K562 (cell line): Measurements from ENCODE around the gene CCNQ. TPM values are rescaled to one million over a fixed set of nuclear protein-coding genes. Genes with fewer than 3 reads are reported as not detected.

ENCODE experiments used
- ATAC-seq: fragments of 200-7000 bp; cut with Tn5 transposase; 3 replicates; pipeline ENCODE4 v1.9.1; 2020; ENCODE audit warnings: moderate library complexity
- BruUV-seq: library from RNA; stranded (reverse); fragments of 400-500 nt; replicated peaks from 2 replicates; lab custom pipeline; 2021; lab: Mats Ljungman, UMichigan
- CTCF ChIA-PET: fragments of 300-600 bp; formaldehyde crosslinking; extraction: SDS; loops from one replicate; lab custom pipeline; 2021; ENCODE audit warnings: low intra/inter-chr PET ratio; lab: Yijun Ruan, JAX
- POLR2A ChIA-PET: fragments of 300-600, 350-650 bp; sonication (Branson Sonifier 250); formaldehyde crosslinking; extraction: SDS; loops from one replicate; lab custom pipeline; 2021; ENCODE audit warnings: antibody characterized with exemption, inconsistent platforms; lab: Yijun Ruan, JAX
- DNase-seq, 4 experiments: peaks; one replicate each; pipeline versions ENCODE4 v3.0.0 to v3.0.0-alpha.2; 2011 to 2018; ENCODE audit warnings: low spot score in 3 of 4, mixed read lengths in 3 of 4; ENCODE audit errors: extremely low read depth in 1 of 4
- FAIRE-seq: peaks from 2 replicates; lab custom pipeline; 2011; peaks lifted over from hg19 to GRCh38; lab: Jason Lieb, UNC
- H2AFZ ChIP-seq: 2 replicates; pipeline ENCODE4 v1.6.0; 2011; ENCODE audit warnings: low read depth, low read length, control low read depth, inconsistent platforms
- H3K27ac ChIP-seq: fragments of 200-600 bp; 3 replicates; pipeline ENCODE4 v1.8.0; 2011; ENCODE audit warnings: low read depth, mild to moderate bottlenecking, control low read depth, inconsistent platforms, low read length, moderate library complexity, mixed read lengths; ENCODE audit errors: extremely low read depth
- H3K27me3 ChIP-seq, 2 experiments: fragments of 300-600 bp in 1 of 2; 2 replicates in 1 of 2; 3 replicates in 1 of 2; pipeline versions ENCODE4 v1.6.0 to v1.8.0; 2011; ENCODE audit warnings: inconsistent platforms in 2 of 2, low read length in 2 of 2, mild to moderate bottlenecking in 1 of 2, mixed read lengths in 1 of 2, moderate library complexity in 1 of 2; ENCODE audit not compliant: control insufficient read depth in 2 of 2, insufficient read depth in 2 of 2
- H3K36me3 ChIP-seq: fragments of 300-600 bp; 3 replicates; pipeline ENCODE4 v1.8.0; 2011; ENCODE audit warnings: mild to moderate bottlenecking, low read length, inconsistent platforms; ENCODE audit not compliant: control insufficient read depth, insufficient read depth
- H3K4me1 ChIP-seq, 2 experiments: fragments of 200-600 bp in 1 of 2; replicated peaks in 1 of 2; 2 replicates in 1 of 2; 3 replicates in 1 of 2; pipeline versions ENCODE4 v1.5.1 to v1.8.0; 2011; ENCODE audit warnings: inconsistent platforms in 2 of 2, low read length in 2 of 2, mild to moderate bottlenecking in 1 of 2, mixed read lengths in 1 of 2, moderate library complexity in 1 of 2; ENCODE audit not compliant: control insufficient read depth in 2 of 2, insufficient read depth in 2 of 2
- H3K4me2 ChIP-seq: 2 replicates; pipeline ENCODE4 v1.6.1; 2011; ENCODE audit warnings: low read length, control low read depth, inconsistent platforms, mixed read lengths; ENCODE audit not compliant: insufficient read depth
- H3K4me3 ChIP-seq: fragments of 200-600 bp; sonication (generic), shearing (Covaris generic); 2 replicates; pipeline ENCODE4 v1.5.1; 2016; ENCODE audit warnings: control low read depth, inconsistent platforms
- H3K79me2 ChIP-seq: fragments of 200-600 bp; 3 replicates; pipeline ENCODE4 v1.8.0; 2011; ENCODE audit warnings: low read length, inconsistent platforms; ENCODE audit not compliant: control insufficient read depth, insufficient read depth
- H3K9ac ChIP-seq, 2 experiments: 2 replicates each; pipeline versions ENCODE4 v1.6.0 to v1.6.1; 2011; ENCODE audit warnings: low read depth in 2 of 2, low read length in 2 of 2, control low read depth in 1 of 2, inconsistent platforms in 1 of 2, mild to moderate bottlenecking in 1 of 2, mixed read lengths in 1 of 2; ENCODE audit not compliant: insufficient read depth in 1 of 2
- H3K9me1 ChIP-seq: one replicate; pipeline ENCODE4 v1.6.0; 2011; ENCODE audit warnings: inconsistent platforms, mild to moderate bottlenecking, low read length, moderate library complexity; ENCODE audit not compliant: control insufficient read depth, insufficient read depth
- H3K9me3 ChIP-seq: replicated peaks from 2 replicates; pipeline ENCODE4 v1.5.1; 2011; ENCODE audit warnings: low read depth, low read length, inconsistent platforms; ENCODE audit not compliant: control insufficient read depth, insufficient read depth
- H4K20me1 ChIP-seq: replicated peaks from 2 replicates; pipeline ENCODE4 v1.6.1; 2011; ENCODE audit warnings: low read length, inconsistent platforms, mixed read lengths; ENCODE audit not compliant: control insufficient read depth, insufficient read depth
- CCAR2 ChIP-seq: fragments of 200-400 bp; formaldehyde crosslinking; IDR thresholded peaks from 2 replicates; pipeline ENCODE4 v1.6.1; 2017; ENCODE audit warnings: mild to moderate bottlenecking, low read depth, low read length
- FOXA3 ChIP-seq, 2 experiments: fragments of 450-650 bp in 1 of 2; sonication (generic) in 1 of 2; formaldehyde crosslinking; IDR thresholded peaks in 1 of 2; conservative IDR thresholded peaks in 1 of 2; 2 replicates each; pipeline versions ENCODE4 v1.4.0 to v1.8.0; 2020 to 2022; ENCODE audit warnings: mild to moderate bottlenecking in 2 of 2, missing genetic modification reagents in 1 of 2
- NUFIP1 ChIP-seq: fragments of 450-650 bp; IDR thresholded peaks from 2 replicates; pipeline ENCODE4 v1.6.1; 2018; ENCODE audit not compliant: partially characterized antibody
- RREB1 ChIP-seq: fragments of 250-450 bp; sonication (Bioruptor Pico); IDR thresholded peaks from 2 replicates; pipeline ENCODE4 v1.4.0; 2020
- ZNF23 ChIP-seq: fragments of 250-450 bp; sonication (Bioruptor Pico); IDR thresholded peaks from 2 replicates; pipeline ENCODE4 v1.4.0; 2020; ENCODE audit warnings: mild to moderate bottlenecking
- WGBS: fragments of 100-300 bp; shearing (Covaris generic); methylation state at CpG from one replicate; pipeline ENCODE4 v1.1.6; 2016; ENCODE audit warnings: low coverage, mixed read lengths; ENCODE audit not compliant: insufficient coverage; ENCODE audit errors: missing lambda C conversion rate; 5-methylcytosine and 5-hydroxymethylcytosine counted together
- in situ Hi-C: fragments of 300-500 bp; cut with MboI; formaldehyde crosslinking; loops from 4 replicates; pipeline ENCODE4 v1.15.0; 2018; ENCODE audit warnings: inconsistent platforms, mixed read lengths
- intact Hi-C: fragments of 100-400 bp; cut with micrococcal nuclease; formaldehyde crosslinking; loops from 2 replicates; pipeline ENCODE4 v1.14.2; 2022
- polyA plus RNA-seq, 8 experiments: library from polyadenylated mRNA; depleted of rRNA in 4 of 8; stranded (reverse) in 5 of 8; unstranded in 3 of 8; fragments of >200 nt; fragmentation: Nextera tagmentation in 2 of 8; fragmentation: Illumina TruSeq in 1 of 8; extraction: Ambion mirVana in 2 of 8; extraction: Trizol in 1 of 8; gene quantifications; 2 replicates each; pipeline versions ENCODE4 v1.2.1 to v1.2.3, GENCODE V29; 2011 to 2014; ENCODE audit warnings: inconsistent platforms in 1 of 8, missing spikeins in 1 of 8
- total RNA-seq, 7 experiments: library from RNA; depleted of rRNA in 6 of 7; stranded (reverse); fragments of >200 nt in 6 of 7; fragmentation: Illumina TruSeq in 2 of 7; extraction: Trizol in 2 of 7; gene quantifications; 2 replicates each; pipeline versions ENCODE4 v1.2.1 to v1.2.3, GENCODE V29; 2011 to 2021; ENCODE audit warnings: low replicate concordance in 1 of 7
- TF ChIP-seq, protein P1 (sequence below): fragments of 450-650 bp; IDR thresholded peaks from 2 replicates; pipeline ENCODE4 v1.6.1; 2016; ENCODE audit warnings: antibody characterized with exemption

The CCNQ gene
- total and polyA plus RNA-seq, 9 of the 15 experiments (the other 6 are each of a cell fraction or from before 2014, with no cell fraction given), result 0.92 to 53.8 (median 25.3) TPM

DNA sequence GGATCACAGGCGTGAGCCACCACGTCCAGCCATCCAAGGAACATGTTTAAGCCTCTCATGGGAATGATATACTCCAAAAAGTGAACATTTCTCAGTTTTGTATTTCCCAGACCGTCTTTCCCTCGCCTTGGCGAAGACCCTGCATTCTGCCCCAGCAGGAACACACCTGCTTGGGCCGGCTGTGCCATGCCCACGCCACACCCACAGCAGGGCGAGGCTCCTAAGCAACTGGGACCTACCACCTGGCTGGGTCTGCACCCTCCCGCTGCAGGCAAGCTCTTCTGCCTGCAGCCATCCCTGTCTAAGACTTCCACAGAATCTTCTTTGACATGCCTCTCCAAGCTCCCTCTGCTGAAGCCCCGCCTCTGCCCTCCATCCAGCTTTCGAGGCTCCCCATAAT is 3.6 kb downstream of the CCNQ start (continued):
- no peak for TF ChIP-seq RREB1 (CRISPR knock-in tag)
- no peak for TF ChIP-seq NUFIP1
- TF ChIP-seq ZNF23 (CRISPR knock-in tag), result no peak

DNA sequence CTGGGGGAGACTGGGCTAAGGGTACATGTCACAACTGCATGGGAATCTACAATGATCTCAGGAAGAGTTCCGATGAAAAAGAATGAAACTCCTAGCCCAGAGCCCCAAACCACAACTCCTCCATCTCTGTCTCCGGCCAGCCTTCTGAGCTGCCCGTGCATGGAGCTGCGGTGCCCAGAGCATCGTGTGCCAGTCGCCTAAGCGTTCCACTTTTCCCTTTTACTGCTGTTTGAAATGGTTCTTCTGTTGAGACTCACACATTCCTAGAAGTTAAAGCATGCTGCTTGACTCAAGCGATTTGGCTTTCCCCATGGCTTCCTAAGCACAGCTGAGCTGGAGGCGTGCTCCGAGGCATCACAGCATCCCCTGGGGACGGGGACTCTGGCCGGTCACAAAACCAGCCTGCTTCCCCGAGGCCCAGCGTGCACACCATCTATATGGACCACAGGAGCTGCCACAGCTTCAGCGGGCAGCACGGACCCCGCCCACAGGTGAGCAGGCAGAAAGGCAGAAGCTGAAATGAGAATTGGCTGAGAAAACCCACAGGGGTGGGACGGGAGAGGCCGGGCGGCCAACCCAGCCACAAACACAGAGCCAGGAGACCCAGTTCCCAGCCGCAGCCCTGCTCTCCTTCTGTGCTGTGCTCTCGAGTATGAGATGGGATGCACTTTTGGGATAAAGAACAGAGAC is 5.0 kb downstream of the CCNQ start:
- no peak for DNase-seq
- ChIA-PET CTCF (no interaction called here), POLR2A (no interaction called here)
- no peak for FAIRE-seq
- Histone ChIP-seq H3K27me3 (no peaks in the 10 kb centered on the region), H3K79me2 (peaks cover 22% of the 10 kb centered on the region; the same call in 2 of the 3 replicates), H3K9me3 (no peaks in the 10 kb centered on the region), H3K9me1 (no peaks in the 10 kb centered on the region), H3K9ac (no peak overlapping the region), H3K4me3 (no peak overlapping the region), H4K20me1 (no peaks in the 10 kb centered on the region), H2AFZ (no peak overlapping the region), H3K36me3 (peaks cover 53% of the 10 kb centered on the region; the same call in 2 of the 3 replicates), H3K4me2 (no peak overlapping the region), H3K4me1 (peaks cover 8 to 9% of the 10 kb centered on the region in 2 experiments; a peak in 4 of 5 replicates), H3K27ac (no peak overlapping the region)
- WGBS, result 90% methylated on average over 18 of the region's 22 CpGs
- TF ChIP-seq FOXA3 (CRISPR knock-in tag; conservative IDR thresholded peaks at IDR 0.05 in 1 of 2, IDR thresholded peaks at IDR 0.05 in 1 of 2) (no peak), CCAR2 (no peak)
- TF ChIP-seq, protein P1, sequence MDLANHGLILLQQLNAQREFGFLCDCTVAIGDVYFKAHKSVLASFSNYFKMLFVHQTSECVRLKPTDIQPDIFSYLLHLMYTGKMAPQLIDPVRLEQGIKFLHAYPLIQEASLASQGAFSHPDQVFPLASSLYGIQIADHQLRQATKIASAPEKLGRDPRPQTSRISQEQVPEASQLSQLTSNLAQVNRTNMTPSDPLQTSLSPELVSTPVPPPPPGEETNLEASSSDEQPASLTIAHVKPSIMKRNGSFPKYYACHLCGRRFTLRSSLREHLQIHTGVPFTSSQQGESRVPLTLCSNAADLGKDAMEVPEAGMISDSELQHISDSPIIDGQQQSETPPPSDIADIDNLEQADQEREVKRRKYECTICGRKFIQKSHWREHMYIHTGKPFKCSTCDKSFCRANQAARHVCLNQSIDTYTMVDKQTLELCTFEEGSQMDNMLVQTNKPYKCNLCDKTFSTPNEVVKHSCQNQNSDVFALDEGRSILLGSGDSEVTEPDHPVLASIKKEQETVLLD, result no peak
- BruUV-seq, result no TSS peak
- no peak for ATAC-seq
- in situ Hi-C loops (no loop called here), intact Hi-C loops (no loop called here)
